HepG2 (cell line): ENCODE data around the gene DVL3. TPM values are rescaled to one million over a fixed set of nuclear protein-coding genes. Genes with fewer than 3 reads are reported as not detected.

Experiments used
- CREM ChIP-seq, 2 experiments: sonication (generic) in 1 of 2; formaldehyde crosslinking in 1 of 2; IDR thresholded peaks; 2 replicates each; pipeline versions ENCODE4 v1.4.0 to v1.6.1; 2016 to 2020; ENCODE audit warnings: antibody characterized with exemption in 1 of 2, mild to moderate bottlenecking in 1 of 2, missing genetic modification reagents in 1 of 2
- EEA1 ChIP-seq: sonication (generic); formaldehyde crosslinking; IDR thresholded peaks from 2 replicates; pipeline ENCODE4 v1.5.1; 2020; ENCODE audit warnings: mild to moderate bottlenecking, missing genetic modification reagents, borderline replicate concordance
- GLI4 ChIP-seq: sonication (generic); formaldehyde crosslinking; IDR thresholded peaks from 2 replicates; pipeline ENCODE4 v1.5.1; 2020; ENCODE audit warnings: missing genetic modification reagents, mild to moderate bottlenecking, moderate library complexity, borderline replicate concordance
- IKZF5 ChIP-seq: IDR thresholded peaks from 2 replicates; pipeline ENCODE4 v1.6.1; 2018; ENCODE audit warnings: missing genetic modification reagents, mild to moderate bottlenecking, missing compliant biosample characterization
- KDM5B ChIP-seq: sonication (generic); formaldehyde crosslinking; IDR thresholded peaks from 2 replicates; pipeline ENCODE4 v1.4.0; 2020; ENCODE audit warnings: missing genetic modification reagents, mild to moderate bottlenecking, borderline replicate concordance
- MBNL3 ChIP-seq: fragments of 250-450 bp; sonication (Bioruptor Pico); conservative IDR thresholded peaks from 2 replicates; pipeline ENCODE4 v1.8.0; 2022; ENCODE audit warnings: mild to moderate bottlenecking, inconsistent platforms
- MEIS2 ChIP-seq: sonication (generic); formaldehyde crosslinking; IDR thresholded peaks from 2 replicates; pipeline ENCODE4 v1.9.0; 2021; ENCODE audit warnings: mild to moderate bottlenecking, missing genetic modification reagents
- NFE2L2 ChIP-seq: fragments of 150-350 bp; IDR thresholded peaks from 2 replicates; pipeline ENCODE4 v1.6.1; 2014; ENCODE audit warnings: low read length
- NFYC ChIP-seq: IDR thresholded peaks from 2 replicates; pipeline ENCODE4 v1.6.1; 2016; ENCODE audit warnings: missing genetic modification reagents, missing compliant biosample characterization
- RARA ChIP-seq: IDR thresholded peaks from 2 replicates; pipeline ENCODE4 v1.6.1; 2016; ENCODE audit warnings: missing genetic modification reagents, missing compliant biosample characterization
- SALL2 ChIP-seq: sonication (generic); formaldehyde crosslinking; IDR thresholded peaks from 2 replicates; pipeline ENCODE4 v1.8.1; 2023; ENCODE audit warnings: mild to moderate bottlenecking, missing genetic modification reagents, inconsistent platforms
- SATB2 ChIP-seq: sonication (generic); formaldehyde crosslinking; IDR thresholded peaks from 2 replicates; pipeline ENCODE4 v1.5.0; 2020; ENCODE audit warnings: missing genetic modification reagents
- SRSF9 ChIP-seq: fragments of 200-400 bp; formaldehyde crosslinking; IDR thresholded peaks from 2 replicates; pipeline ENCODE4 v1.6.1; 2018; ENCODE audit warnings: borderline replicate concordance, mild to moderate bottlenecking, low read depth, low read length; ENCODE audit not compliant: insufficient read depth, poor library complexity, severe bottlenecking
- ZKSCAN5 ChIP-seq: sonication (generic); formaldehyde crosslinking; IDR thresholded peaks from 2 replicates; pipeline ENCODE4 v1.5.1; 2020; ENCODE audit warnings: mild to moderate bottlenecking, missing genetic modification reagents
- ZNF232 ChIP-seq: sonication (generic); formaldehyde crosslinking; IDR thresholded peaks from 2 replicates; pipeline ENCODE4 v1.4.0; 2020; ENCODE audit warnings: missing genetic modification reagents, borderline replicate concordance
- ZNF253 ChIP-seq: sonication (generic); formaldehyde crosslinking; IDR thresholded peaks from 2 replicates; pipeline ENCODE4 v1.8.0; 2022; ENCODE audit warnings: mild to moderate bottlenecking, missing genetic modification reagents, borderline replicate concordance
- ZNF33B ChIP-seq: sonication (generic); formaldehyde crosslinking; IDR thresholded peaks from 2 replicates; pipeline ENCODE4 v1.5.1; 2020; ENCODE audit warnings: mild to moderate bottlenecking, missing genetic modification reagents
- ZNF34 ChIP-seq: sonication (generic); formaldehyde crosslinking; IDR thresholded peaks from 2 replicates; pipeline ENCODE4 v1.4.0; 2020; ENCODE audit warnings: mild to moderate bottlenecking, missing genetic modification reagents, borderline replicate concordance
- ZNF510 ChIP-seq: sonication (generic); formaldehyde crosslinking; IDR thresholded peaks from 2 replicates; pipeline ENCODE4 v1.4.0; 2020; ENCODE audit warnings: low read depth, mild to moderate bottlenecking, missing genetic modification reagents
- ZNF761 ChIP-seq: sonication (generic); formaldehyde crosslinking; conservative IDR thresholded peaks from 2 replicates; pipeline ENCODE4 v1.4.0; 2020; ENCODE audit warnings: mild to moderate bottlenecking, missing genetic modification reagents
- polyA plus RNA-seq, 8 experiments: library from polyadenylated mRNA; depleted of rRNA in 3 of 8; stranded (reverse) in 7 of 8; unstranded in 1 of 8; fragments of >200 nt; fragmentation: Illumina TruSeq in 4 of 8; extraction: Trizol in 4 of 8; gene quantifications; 2 replicates each; pipeline versions ENCODE4 v1.2.1 to v1.2.3, GENCODE V29; 2011 to 2016; ENCODE audit warnings: low read depth in 4 of 8, missing spikeins in 1 of 8, mixed read lengths in 1 of 8; ENCODE audit not compliant: insufficient read depth in 1 of 8
- total RNA-seq, 5 experiments: library from RNA; depleted of rRNA; stranded (reverse); fragments of >200 nt; fragmentation: Illumina TruSeq; extraction: Trizol; gene quantifications; 2 replicates each; pipeline ENCODE4 v1.2.3, GENCODE V29; 2016; ENCODE audit warnings: low read depth in 1 of 5
- TF ChIP-seq, protein P1 (sequence below): sonication (generic); formaldehyde crosslinking; IDR thresholded peaks from 2 replicates; pipeline ENCODE4 v1.4.0; 2020; ENCODE audit warnings: low read depth, missing genetic modification reagents
- TF ChIP-seq, protein P2 (sequence below): sonication (generic); formaldehyde crosslinking; IDR thresholded peaks from 2 replicates; pipeline ENCODE4 v1.8.0; 2022; ENCODE audit warnings: mild to moderate bottlenecking, missing genetic modification reagents

Gene DVL3
- total and polyA plus RNA-seq, 2 of the 13 experiments (the other 11 are each of a cell fraction or from before 2014, with no cell fraction given) = 29.0 to 36.1 TPM

DNA sequence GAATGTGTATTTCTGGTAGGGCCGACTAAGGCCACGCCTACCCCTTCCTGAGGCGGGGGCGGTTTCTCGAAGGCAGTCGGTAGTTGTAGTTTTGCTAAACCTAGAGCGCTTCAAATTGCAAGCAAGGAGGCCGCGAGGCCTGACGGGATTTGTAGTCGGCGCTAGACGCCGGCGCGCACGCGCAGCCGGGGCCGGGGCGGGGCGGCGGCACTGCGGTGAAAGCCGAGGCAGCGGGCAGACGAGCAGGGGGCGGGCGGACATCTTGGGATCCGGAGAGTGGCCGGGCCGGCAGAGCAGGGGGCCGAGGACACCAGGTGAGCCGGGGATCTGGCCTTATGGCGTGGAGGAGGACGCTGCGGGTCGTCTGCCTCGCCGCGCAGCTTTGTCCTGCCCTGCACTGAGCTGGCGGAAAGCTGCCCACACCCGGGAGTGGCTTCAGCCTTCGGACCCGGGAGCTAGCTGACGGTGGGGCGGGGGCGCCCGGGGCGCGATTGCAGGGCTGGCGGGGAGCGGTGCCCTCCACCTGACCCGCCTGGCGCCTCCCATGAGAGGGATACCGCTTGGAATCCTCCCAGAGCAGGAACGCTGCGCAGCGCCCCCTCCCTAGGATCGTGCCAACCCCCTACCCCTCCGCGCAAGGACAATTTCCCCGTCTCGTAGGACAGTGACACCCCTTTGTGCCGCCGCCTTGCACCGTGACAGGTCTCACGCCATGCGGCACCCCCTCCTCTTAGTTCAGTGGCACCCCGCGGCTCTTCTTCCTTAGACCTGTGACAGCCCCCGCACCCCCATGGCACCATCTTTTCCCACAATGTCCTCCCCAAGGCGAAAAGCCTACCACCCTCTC is 19.7 kb downstream of the DVL3 start, which contains the start of gene AP2M1 (continued):
- TF ChIP-seq GLI4 (CRISPR knock-in tag) (peak; percentile 19; the same call in 1 of the 2 replicates), ZNF34 (CRISPR knock-in tag) (no peak), IKZF5 (CRISPR knock-in tag) (peak; percentile 39; the same call in 1 of the 2 replicates), EEA1 (CRISPR knock-in tag) (no peak), SALL2 (CRISPR knock-in tag) (peak; percentile 84), SRSF9 (no peak), ZKSCAN5 (CRISPR knock-in tag) (no peak), ZNF510 (CRISPR knock-in tag) (no peak), ZNF253 (no peak), SATB2 (CRISPR knock-in tag) (no peak), NFYC (peak; percentile 42; the same call in 1 of the 2 replicates), RARA (no peak), KDM5B (CRISPR knock-in tag) (peak; percentile 78), MEIS2 (CRISPR knock-in tag) (peak; percentile 49; the same call in 1 of the 2 replicates), NFE2L2 (no peak), CREM (IDR thresholded peaks at IDR 0.05) (peak; percentile 98), CREM (CRISPR knock-in tag; IDR thresholded peaks at IDR 0.05) (no peak), ZNF33B (CRISPR knock-in tag) (no peak), ZNF232 (CRISPR knock-in tag) (peak; percentile 76; the same call in 1 of the 2 replicates), MBNL3 (CRISPR knock-in tag) (no peak), ZNF761 (CRISPR knock-in tag) (no peak)
- TF ChIP-seq, protein P1, sequence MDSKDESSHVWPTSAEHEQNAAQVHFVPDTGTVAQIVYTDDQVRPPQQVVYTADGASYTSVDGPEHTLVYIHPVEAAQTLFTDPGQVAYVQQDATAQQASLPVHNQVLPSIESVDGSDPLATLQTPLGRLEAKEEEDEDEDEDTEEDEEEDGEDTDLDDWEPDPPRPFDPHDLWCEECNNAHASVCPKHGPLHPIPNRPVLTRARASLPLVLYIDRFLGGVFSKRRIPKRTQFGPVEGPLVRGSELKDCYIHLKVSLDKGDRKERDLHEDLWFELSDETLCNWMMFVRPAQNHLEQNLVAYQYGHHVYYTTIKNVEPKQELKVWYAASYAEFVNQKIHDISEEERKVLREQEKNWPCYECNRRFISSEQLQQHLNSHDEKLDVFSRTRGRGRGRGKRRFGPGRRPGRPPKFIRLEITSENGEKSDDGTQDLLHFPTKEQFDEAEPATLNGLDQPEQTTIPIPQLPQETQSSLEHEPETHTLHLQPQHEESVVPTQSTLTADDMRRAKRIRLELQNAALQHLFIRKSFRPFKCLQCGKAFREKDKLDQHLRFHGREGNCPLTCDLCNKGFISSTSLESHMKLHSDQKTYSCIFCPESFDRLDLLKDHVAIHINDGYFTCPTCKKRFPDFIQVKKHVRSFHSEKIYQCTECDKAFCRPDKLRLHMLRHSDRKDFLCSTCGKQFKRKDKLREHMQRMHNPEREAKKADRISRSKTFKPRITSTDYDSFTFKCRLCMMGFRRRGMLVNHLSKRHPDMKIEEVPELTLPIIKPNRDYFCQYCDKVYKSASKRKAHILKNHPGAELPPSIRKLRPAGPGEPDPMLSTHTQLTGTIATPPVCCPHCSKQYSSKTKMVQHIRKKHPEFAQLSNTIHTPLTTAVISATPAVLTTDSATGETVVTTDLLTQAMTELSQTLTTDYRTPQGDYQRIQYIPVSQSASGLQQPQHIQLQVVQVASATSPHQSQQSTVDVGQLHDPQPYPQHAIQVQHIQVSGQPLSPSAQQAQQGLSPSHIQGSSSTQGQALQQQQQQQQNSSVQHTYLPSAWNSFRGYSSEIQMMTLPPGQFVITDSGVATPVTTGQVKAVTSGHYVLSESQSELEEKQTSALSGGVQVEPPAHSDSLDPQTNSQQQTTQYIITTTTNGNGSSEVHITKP (CRISPR knock-in tag) = no peak
- TF ChIP-seq, protein P2, sequence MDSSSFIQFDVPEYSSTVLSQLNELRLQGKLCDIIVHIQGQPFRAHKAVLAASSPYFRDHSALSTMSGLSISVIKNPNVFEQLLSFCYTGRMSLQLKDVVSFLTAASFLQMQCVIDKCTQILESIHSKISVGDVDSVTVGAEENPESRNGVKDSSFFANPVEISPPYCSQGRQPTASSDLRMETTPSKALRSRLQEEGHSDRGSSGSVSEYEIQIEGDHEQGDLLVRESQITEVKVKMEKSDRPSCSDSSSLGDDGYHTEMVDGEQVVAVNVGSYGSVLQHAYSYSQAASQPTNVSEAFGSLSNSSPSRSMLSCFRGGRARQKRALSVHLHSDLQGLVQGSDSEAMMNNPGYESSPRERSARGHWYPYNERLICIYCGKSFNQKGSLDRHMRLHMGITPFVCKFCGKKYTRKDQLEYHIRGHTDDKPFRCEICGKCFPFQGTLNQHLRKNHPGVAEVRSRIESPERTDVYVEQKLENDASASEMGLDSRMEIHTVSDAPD = no peak
